Sigmoid colon (tissue), 7 donors: ENCODE results near the gene CDH15. TPM values are rescaled to one million over a fixed set of nuclear protein-coding genes. Genes with fewer than 3 reads are reported as not detected.

Source experiments
- DNase-seq: peaks from one replicate; pipeline ENCODE4 v3.0.0-alpha.2; 2019
- H3K27ac ChIP-seq, 4 donors: fragments of 200-600 bp; sonication (generic); one replicate each; pipeline ENCODE4 v1.5.1; 2016 to 2019; ENCODE audit warnings: mild to moderate bottlenecking in 1 of 4
- H3K27me3 ChIP-seq, 3 donors: fragments of 200-600 bp; sonication (generic); one replicate each; pipeline ENCODE4 v1.5.1; 2019; ENCODE audit warnings: mild to moderate bottlenecking in 1 of 3
- H3K36me3 ChIP-seq, 4 donors: fragments of 200-600 bp; sonication (generic); one replicate each; pipeline ENCODE4 v1.5.1; 2016 to 2019
- H3K4me1 ChIP-seq, 4 donors: fragments of 200-600 bp; sonication (generic); one replicate each; pipeline ENCODE4 v1.5.1; 2017 to 2019
- H3K4me3 ChIP-seq, 4 donors: fragments of 200-600 bp; sonication (generic); one replicate each; pipeline ENCODE4 v1.5.1; 2017 to 2019; ENCODE audit warnings: mild to moderate bottlenecking in 2 of 4, moderate library complexity in 1 of 4
- H3K9me3 ChIP-seq, 4 donors: fragments of 200-600 bp in 3 of 4; sonication (generic) in 3 of 4; one replicate each; pipeline versions ENCODE4 v1.5.1 to v1.6.1; 2013 to 2019
- EP300 ChIP-seq, 4 donors: sonication (generic); formaldehyde crosslinking; IDR thresholded peaks; one replicate each; pipeline ENCODE4 v1.6.1; 2017; ENCODE audit warnings: antibody characterized with exemption in 4 of 4
- POLR2A ChIP-seq, 2 donors: fragments of 450-650 bp; IDR thresholded peaks; one replicate each; pipeline ENCODE4 v1.6.1; 2016; ENCODE audit warnings: antibody characterized with exemption in 2 of 2, mild to moderate bottlenecking in 2 of 2, moderate library complexity in 2 of 2
- POLR2AphosphoS5 ChIP-seq, 4 donors: sonication (generic); formaldehyde crosslinking; IDR thresholded peaks; one replicate each; pipeline ENCODE4 v1.6.1; 2017; ENCODE audit warnings: antibody characterized with exemption in 4 of 4
- WGBS, 2 donors: extraction: QIAGEN DNeasy Blood & Tissue Kit; methylation state at CpG; one replicate each; pipeline ENCODE4 v1.1.7; 2013; 5-methylcytosine and 5-hydroxymethylcytosine counted together
- intact Hi-C: fragments of 100-400 bp; cut with DNase I; formaldehyde crosslinking; loops from one replicate; pipeline ENCODE4 v1.15.1; 2023
- polyA plus RNA-seq, 3 donors: library from polyadenylated mRNA; stranded (reverse); fragments of 200-250 nt; gene quantifications; one replicate each; pipeline ENCODE4 v1.2.3, GENCODE V29; 2013
- total RNA-seq, 4 donors: library from RNA; depleted of rRNA; stranded (reverse); fragments of >200 nt; gene quantifications; one replicate each; pipeline ENCODE4 v1.1.0, GENCODE V29; 2016
- TF ChIP-seq, protein P1 (sequence below), 4 experiments: fragments of 450-650 bp in 3 of 4; fragments of 200-600 bp in 1 of 4; IDR thresholded peaks; one replicate each; pipeline ENCODE4 v1.5.1; 2016 to 2019; ENCODE audit warnings: antibody characterized with exemption in 4 of 4, mild to moderate bottlenecking in 3 of 4, moderate library complexity in 2 of 4
- donor health status: healthy with polysubstance abuse.
- donor health status: Bipolar disorder and iron deficiency.
- donor health status: healthy.

The CDH15 gene
- total and polyA plus RNA-seq, 7 donors, result 0.01 TPM; not detected in 6

DNA sequence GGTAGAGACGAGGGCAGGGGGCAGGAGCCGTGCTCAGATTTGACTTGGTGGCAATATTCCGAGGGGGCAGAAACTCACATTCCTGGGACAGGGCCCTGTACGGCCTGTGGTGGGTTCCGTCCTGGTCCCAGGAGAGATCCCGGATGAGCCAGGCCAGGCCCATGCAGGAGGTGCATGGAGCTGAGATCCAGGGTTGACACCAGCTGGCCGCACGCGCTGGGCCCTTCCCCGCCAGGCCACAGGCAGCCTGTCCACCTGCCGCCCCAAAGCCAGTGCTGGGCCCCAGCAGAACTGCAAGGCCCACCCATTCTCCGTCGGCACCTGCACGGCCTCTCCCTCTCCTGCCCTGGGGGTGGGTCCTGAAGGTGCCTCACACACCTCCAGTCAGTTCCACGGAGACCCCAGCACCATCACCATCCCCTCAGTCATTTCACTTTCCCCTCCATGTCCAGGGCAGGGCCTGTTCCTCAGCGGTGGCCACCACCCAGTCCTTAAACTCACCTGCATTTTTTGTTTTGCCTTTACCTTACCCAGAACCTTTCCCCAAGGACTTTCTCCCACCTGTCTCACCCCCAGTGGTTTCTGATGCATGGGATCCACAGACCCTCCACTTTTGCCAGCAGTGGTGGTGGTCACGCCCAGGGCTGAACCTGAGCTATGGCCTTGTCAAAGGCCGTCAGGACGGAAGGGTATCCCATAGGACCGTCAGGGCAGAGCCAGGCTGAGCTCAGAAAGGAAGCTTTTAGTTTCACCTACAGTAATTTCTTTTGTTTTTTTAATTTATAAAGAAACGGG, 25.1 kb upstream of the CDH15 start:
- TF ChIP-seq EP300 (IDR thresholded peaks at IDR 0.05) (no peak), POLR2A (IDR thresholded peaks at IDR 0.05) (no peak), POLR2AphosphoS5 (IDR thresholded peaks at IDR 0.05) (no peak)
- TF ChIP-seq, protein P1, sequence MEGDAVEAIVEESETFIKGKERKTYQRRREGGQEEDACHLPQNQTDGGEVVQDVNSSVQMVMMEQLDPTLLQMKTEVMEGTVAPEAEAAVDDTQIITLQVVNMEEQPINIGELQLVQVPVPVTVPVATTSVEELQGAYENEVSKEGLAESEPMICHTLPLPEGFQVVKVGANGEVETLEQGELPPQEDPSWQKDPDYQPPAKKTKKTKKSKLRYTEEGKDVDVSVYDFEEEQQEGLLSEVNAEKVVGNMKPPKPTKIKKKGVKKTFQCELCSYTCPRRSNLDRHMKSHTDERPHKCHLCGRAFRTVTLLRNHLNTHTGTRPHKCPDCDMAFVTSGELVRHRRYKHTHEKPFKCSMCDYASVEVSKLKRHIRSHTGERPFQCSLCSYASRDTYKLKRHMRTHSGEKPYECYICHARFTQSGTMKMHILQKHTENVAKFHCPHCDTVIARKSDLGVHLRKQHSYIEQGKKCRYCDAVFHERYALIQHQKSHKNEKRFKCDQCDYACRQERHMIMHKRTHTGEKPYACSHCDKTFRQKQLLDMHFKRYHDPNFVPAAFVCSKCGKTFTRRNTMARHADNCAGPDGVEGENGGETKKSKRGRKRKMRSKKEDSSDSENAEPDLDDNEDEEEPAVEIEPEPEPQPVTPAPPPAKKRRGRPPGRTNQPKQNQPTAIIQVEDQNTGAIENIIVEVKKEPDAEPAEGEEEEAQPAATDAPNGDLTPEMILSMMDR (IDR thresholded peaks at IDR 0.05), result no peak
- H3K4me1 ChIP-seq, result no peaks in the 10 kb centered on the region
- peaks cover 16 to 84% (median 36%) of the 10 kb centered on the region in 4 donors for H3K36me3 ChIP-seq
- H3K27me3 ChIP-seq, result no peaks in the 10 kb centered on the region
- 97 to 98% methylated on average over 21 of the region's 21 CpGs for WGBS, 2 donors
- H3K4me3 ChIP-seq, result no peak overlapping the region
- intact Hi-C loops, result no loop called here
- DNase-seq, result no peak
- no peak overlapping the region for H3K27ac ChIP-seq
- no peaks in the 10 kb centered on the region for H3K9me3 ChIP-seq

GRCh38 chr16:89147085-89147817, 24.3 kb upstream of the CDH15 start:
- TF ChIP-seq, protein P1 (IDR thresholded peaks at IDR 0.05), result no peak
- no peak for TF ChIP-seq POLR2AphosphoS5 (IDR thresholded peaks at IDR 0.05)
- no peak for TF ChIP-seq EP300 (IDR thresholded peaks at IDR 0.05)
- TF ChIP-seq POLR2A (IDR thresholded peaks at IDR 0.05), result no peak
- Histone ChIP-seq H3K4me1 (no peaks in the 10 kb centered on the region), H3K27me3 (no peaks in the 10 kb centered on the region), H3K9me3 (no peaks in the 10 kb centered on the region), H3K4me3 (no peak overlapping the region), H3K36me3 (peaks cover 16 to 84% (median 40%) of the 10 kb centered on the region in 4 donors), H3K27ac (no peak overlapping the region)
- 84 to 94% methylated on average over 9 to 10 of the region's 11 CpGs for WGBS, 2 donors
- intact Hi-C loops, result no loop called here
- no peak for DNase-seq

GRCh38 chr16:89149386-89149785, 22.2 kb upstream of the CDH15 start:
- 95 to 98% methylated on average over 9 of the region's 9 CpGs for WGBS, 2 donors
- no peaks in the 10 kb centered on the region for H3K27me3 ChIP-seq
- DNase-seq, result no peak

DNA sequence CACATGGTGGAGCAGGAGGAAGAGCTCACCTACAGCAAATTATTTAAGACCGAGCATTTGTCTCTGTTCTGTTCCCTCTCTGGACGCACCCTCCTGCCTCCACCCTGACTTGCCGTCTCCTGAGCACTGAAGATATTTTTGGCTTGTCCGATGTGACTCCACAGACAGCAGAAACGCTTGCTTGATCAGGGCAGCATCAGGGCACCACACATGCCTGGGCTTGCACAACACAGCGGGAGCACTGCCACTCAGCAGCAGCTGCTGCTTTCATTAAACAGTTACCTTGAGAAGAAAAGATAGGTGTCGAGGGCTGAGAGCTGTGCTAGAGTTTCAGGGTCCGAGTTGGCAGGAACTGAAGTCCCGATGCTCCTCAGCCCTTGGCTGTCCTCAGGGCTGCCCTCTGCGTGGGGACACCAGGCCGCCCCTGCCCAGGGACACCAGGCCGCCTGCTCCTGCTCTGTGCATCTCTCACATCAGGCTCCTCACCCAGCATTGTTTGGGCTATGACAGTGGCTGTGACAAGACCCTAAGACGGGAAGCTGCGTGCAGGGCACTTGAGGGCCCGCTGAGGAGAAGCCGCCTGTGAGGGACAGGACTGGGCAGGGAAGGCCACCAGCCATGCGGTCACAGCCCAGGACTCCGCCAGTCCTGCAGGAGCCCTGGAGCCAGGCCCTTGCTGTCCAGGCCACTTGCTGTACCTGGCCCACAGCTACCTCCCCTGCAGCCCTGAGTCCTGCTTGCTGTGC, 21.3 kb upstream of the CDH15 start:
- H3K4me1 ChIP-seq, result peaks cover 0 to 14% (median 11%) of the 10 kb centered on the region in 4 donors
- no peak overlapping the region for H3K4me3 ChIP-seq
- TF ChIP-seq, protein P1 (IDR thresholded peaks at IDR 0.05), result no peak
- TF ChIP-seq EP300 (IDR thresholded peaks at IDR 0.05) (no peak), POLR2AphosphoS5 (IDR thresholded peaks at IDR 0.05) (no peak), POLR2A (IDR thresholded peaks at IDR 0.05) (no peak)
- no peak for DNase-seq
- peaks cover 15 to 59% (median 33%) of the 10 kb centered on the region in 4 donors for H3K36me3 ChIP-seq
- no peaks in the 10 kb centered on the region for H3K9me3 ChIP-seq
- H3K27me3 ChIP-seq, result no peaks in the 10 kb centered on the region
- intact Hi-C loops, result no loop called here
- no peak overlapping the region for H3K27ac ChIP-seq
- WGBS, 2 donors, result 97 to 98% methylated on average over 18 of the region's 18 CpGs

More at GRCh38 chr16:89149386-89149785, 22.2 kb upstream of the CDH15 start:
- intact Hi-C loops, result no loop called here
- no peak for TF ChIP-seq POLR2A (IDR thresholded peaks at IDR 0.05)
- no peak for TF ChIP-seq POLR2AphosphoS5 (IDR thresholded peaks at IDR 0.05)
- TF ChIP-seq, protein P1 (IDR thresholded peaks at IDR 0.05), result no peak
- no peak for TF ChIP-seq EP300 (IDR thresholded peaks at IDR 0.05)
- Histone ChIP-seq H3K4me1 (peaks cover 0 to 5% (median 2%) of the 10 kb centered on the region in 4 donors), H3K9me3 (no peaks in the 10 kb centered on the region), H3K27ac (no peak overlapping the region), H3K36me3 (peaks cover 16 to 66% (median 37%) of the 10 kb centered on the region in 4 donors), H3K4me3 (no peak overlapping the region)
